CD4-positive, alpha-beta T cell treated with Interleukin-6 for 4 hours (primary cell): ENCODE data around the gene RAB3C.
A peak's percentile ranks its signal among the peaks of the same experiment; 100 is the strongest.

Experiments
- DNase-seq: peaks from one replicate; pipeline ENCODE4 v3.0.0-alpha.2; 2020; ENCODE audit warnings: mixed read lengths

RAB3C gene

DNA sequence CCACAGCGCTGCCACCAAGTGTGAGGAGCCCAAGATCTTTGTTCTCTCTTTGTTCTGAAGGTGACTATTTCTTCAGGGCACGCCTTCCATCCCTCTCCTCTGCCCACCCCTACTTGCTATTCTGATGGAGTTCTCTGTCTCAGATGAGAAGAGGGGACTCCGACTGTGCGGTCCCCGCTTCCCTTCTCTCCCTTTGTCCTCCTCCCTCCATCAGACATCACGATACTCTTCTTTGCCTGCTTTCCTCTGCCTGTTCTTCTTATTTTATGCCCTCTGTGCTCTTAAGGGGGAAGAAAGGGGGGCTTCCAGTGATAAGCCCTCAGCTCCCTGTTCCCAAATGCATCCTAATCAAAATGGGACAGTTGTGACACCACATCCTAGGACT is 307.8 kb downstream of the RAB3C start:
- no peak for DNase-seq

DNA sequence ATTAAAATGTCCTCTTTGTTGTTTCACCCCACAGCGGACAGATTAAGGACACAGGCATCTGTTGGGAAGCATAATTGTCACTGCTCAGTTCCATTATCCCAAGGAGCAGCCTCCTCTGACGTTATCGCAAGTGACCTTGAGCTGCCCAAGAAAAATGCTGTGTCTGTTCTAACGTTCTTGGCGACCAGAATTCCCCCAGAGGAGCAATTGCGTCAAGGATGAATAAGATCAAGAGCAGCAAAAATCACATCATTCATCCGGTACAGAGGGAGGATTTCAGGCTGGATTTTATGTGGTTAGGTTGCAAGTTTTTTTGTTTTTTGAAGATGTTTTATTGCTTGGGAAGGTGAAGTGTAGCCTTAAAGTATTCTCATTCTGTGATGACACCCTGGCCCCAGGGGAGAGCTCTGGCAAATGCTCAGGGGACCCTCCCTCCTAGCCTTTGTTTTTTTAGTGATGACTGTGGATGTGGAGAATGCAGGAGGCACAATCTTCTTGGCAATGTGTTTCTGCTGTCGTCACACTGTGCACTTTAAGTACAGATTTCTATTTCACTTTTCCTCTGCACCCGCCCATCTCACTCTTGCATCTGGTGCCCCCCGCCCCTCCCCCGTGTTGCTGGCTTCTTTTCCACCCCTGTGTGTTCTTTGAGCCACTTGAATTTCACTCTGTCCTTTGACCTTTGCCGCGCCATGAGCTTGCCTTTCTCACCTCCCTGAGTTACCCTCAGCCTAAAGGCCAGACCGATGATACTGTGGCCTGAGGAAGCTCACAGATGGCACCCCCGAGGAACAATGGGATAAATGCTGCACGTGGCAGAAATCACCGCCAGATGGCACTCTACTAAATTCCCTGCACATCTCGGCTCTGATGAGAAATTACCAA is 308.5 kb downstream of the RAB3C start:
- peak; percentile 72 for DNase-seq

DNA sequence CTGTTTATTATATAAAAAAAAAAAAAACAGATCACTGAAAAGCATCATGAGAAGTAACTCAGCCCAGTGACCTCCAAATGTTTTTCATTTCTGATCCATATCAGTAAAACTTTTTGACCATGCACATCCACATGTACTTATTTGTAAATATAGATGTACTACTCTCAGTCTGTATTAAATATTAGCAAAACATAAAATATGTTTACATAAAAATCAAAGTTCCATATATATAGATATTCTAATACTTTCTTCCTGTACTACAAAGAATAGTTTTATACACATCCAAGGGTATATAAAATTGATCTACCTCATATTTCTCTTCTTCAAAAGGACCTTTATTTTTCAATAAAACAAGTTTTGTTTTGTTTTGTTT is 309.1 kb downstream of the RAB3C start:
- no peak for DNase-seq

DNA sequence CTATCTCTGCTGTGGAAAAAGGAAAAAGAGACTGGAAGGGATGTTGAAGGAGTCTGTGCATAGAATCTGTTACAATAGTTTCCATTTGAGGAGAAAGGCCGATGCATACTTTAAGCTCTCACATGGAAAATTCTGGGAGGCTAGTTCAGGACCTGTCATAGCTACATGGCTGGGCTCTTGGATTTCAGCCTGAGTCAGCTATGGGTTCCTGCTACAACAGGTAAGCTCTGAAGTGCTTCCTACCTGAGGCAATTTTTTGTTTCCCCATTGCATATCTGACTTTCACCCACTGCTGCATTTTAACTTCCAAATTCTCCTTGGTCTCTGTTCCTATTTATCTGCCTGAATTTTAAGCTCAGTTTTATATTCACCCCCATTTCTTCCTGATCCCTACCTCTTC is 310.7 kb downstream of the RAB3C start:
- no peak for DNase-seq

DNA sequence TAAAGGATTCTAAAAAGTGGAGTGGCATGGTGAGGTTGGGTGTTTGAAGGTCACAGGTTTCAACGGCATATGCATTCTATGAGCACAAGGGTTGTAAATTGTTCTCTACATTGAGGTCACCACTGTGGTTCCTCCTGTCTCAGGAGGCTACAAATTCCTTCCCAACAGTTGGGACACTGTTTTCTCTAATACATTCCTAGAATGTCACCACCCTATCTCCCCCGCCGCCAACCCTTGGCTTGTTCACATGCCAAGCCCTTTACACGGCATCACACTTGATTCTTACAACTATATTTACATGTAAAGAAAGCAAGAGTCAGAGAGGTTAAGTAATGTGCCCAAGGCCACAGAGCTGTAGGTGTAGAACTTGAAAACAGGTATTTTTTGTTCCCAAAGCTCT is 315.1 kb downstream of the RAB3C start:
- DNase-seq: no peak

DNA sequence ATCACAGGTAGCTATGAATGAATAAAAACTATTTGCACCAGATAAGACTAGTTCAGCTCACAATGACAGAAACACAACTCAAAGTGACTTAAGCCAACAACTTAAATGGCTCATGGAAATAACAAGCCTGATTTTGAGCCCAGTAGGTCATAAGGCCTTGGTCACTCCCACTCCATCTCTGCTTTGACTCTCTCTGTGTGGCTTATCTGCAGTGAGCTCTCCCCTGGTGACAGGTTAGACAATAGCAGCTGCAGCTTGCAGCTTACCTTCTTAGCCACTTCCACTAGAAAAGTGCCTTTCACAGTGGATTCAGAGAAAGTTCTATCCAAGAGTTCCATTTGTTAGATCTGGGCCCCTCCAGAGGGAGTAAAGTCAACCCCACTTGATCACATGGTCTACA is 315.7 kb downstream of the RAB3C start:
- no peak for DNase-seq

DNA sequence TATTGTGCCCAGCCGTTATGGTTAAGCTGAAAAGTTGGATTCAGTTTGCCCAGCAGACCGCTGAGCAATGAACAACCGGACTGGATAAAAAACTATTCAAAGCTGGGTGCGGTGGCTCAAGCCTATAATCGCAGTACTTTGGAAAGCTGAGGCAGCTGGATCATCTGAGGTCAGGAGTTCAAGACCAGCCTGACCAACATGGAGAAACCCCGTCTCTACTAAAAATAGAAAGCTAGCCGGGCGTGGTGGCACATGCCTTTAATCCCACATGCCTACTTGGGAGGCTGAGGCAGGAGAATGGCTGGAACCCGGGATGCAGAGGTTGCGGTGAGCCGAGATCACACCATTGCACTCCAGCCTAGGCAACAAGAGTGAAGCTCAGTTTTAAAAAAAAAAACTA is 318.4 kb downstream of the RAB3C start:
- DNase-seq: no peak

DNA sequence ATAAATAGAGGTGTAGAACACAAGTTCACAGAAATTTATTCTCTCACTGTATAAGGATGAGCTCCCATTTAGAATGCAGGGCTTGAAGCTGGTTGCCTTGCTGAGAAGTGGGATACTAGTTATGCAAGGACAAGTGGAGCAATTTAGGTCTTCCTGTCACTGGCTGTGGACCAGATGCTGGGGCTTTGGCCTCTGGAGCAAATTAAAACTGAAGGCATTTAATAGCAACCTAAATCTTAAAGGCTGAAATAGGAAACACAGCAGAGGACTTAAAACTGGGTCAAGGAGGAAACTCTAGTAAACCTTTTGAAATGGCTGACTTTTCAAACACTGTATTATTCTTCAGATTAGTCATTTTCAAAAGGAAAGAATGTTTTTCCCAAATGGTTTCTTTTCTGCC is 319.4 kb downstream of the RAB3C start:
- no peak for DNase-seq

DNA sequence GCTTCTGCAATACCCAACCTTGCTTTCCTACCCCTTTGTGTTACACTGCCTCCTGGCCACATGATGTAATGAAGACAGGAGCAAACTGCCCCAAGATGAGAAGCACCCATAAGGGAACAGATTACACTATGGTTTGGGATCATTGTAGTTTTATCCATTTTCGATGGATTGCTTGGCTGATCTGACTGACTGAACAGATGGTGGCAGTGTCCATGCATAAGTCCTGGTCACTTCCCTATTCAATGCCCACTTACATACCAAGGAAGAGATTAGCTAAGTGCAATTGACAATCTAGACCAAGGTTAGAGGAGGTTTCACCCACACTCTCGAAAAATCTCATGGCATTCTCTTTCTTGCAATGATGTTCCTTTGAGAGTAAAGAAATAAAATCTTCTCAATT is 319.9 kb downstream of the RAB3C start:
- DNase-seq: no peak

DNA sequence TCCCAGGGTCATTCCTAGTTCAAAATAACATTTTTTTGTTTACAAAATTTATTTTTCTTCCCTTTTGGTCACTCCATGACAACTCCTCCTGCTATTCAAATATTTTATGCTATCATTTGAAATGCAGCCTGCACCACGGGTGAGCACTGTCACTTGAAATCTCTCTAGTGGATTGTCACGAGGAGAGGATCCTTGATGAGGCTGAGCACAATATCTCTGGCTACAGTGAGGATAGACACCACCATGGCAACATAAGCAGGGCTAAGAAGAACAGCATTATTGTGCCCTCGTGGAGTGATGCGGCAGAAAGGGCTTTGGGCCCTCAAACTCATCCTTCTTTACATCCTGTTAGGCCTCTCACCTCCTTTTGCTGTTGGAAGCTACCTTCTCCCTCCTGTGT is 321.9 kb downstream of the RAB3C start:
- no peak for DNase-seq

DNA sequence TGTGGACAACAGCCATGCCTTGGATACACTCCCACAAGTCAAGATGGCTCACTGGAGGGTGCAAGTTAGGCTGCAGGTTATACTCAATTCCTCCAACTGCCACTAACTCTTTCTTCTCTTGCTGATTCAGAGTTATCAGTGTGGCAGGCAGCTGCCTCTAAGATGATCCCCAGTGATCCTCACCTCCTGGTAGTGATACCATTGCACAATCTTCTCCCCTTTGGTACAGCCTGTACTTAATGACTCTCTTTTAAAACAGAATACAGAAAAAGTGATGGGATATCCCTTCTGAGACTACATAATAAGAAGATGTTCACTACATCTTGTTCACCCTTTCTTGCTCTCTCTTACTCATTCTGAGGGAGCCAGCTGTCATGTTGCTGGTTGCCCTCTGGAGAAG is 323.1 kb downstream of the RAB3C start:
- DNase-seq: no peak
